ENCODE results near the gene B4GALNT3.

The B4GALNT3 gene

GRCh38 chr12:591167-592023 is 131.7 kb downstream of the B4GALNT3 start:
- DNase-seq (ENCODE audit: low read depth in 2 of 2, low spot score in 1 of 2) = no peak

GRCh38 chr12:592024-592505 is 132.3 kb downstream of the B4GALNT3 start:
- DNase-seq (ENCODE audit: low read depth in 2 of 2, low spot score in 1 of 2) = no peak

GRCh38 chr12:593396-594270 is 133.9 kb downstream of the B4GALNT3 start:
- DNase-seq (ENCODE audit: low read depth in 2 of 2, low spot score in 1 of 2) = no peak

GRCh38 chr12:597926-598568 is 138.3 kb downstream of the B4GALNT3 start:
- no peak for DNase-seq (ENCODE audit: low read depth in 2 of 2, low spot score in 1 of 2)

GRCh38 chr12:599756-600155 is 140.0 kb downstream of the B4GALNT3 start:
- DNase-seq (ENCODE audit: low read depth in 2 of 2, low spot score in 1 of 2) = no peak

GRCh38 chr12:601976-602699 is 142.4 kb downstream of the B4GALNT3 start:
- DNase-seq (ENCODE audit: low read depth in 2 of 2, low spot score in 1 of 2) = no peak

GRCh38 chr12:602700-603068 is 142.9 kb downstream of the B4GALNT3 start:
- no peak for DNase-seq (ENCODE audit: low read depth in 2 of 2, low spot score in 1 of 2)

- no peak for DNase-seq (ENCODE audit: low read depth in 2 of 2, low spot score in 1 of 2)
These were observed 145.2 kb downstream of the B4GALNT3 start for GRCh38 chr12:604956-605355.

GRCh38 chr12:607541-608001 is 147.8 kb downstream of the B4GALNT3 start:
- no peak for DNase-seq (ENCODE audit: low read depth in 2 of 2, low spot score in 1 of 2)

GRCh38 chr12:608413-608812 is 148.7 kb downstream of the B4GALNT3 start:
- no peak for DNase-seq (ENCODE audit: low read depth in 2 of 2, low spot score in 1 of 2)

GRCh38 chr12:608921-609320 is 149.2 kb downstream of the B4GALNT3 start:
- no peak for DNase-seq (ENCODE audit: low read depth in 2 of 2, low spot score in 1 of 2)

GRCh38 chr12:611721-612120 is 152.0 kb downstream of the B4GALNT3 start:
- DNase-seq (ENCODE audit: low read depth in 2 of 2, low spot score in 1 of 2) = no peak

- DNase-seq (ENCODE audit: low read depth in 2 of 2, low spot score in 1 of 2) = no peak
These were observed 152.6 kb downstream of the B4GALNT3 start for GRCh38 chr12:612293-612692.

- DNase-seq (ENCODE audit: low read depth in 2 of 2, low spot score in 1 of 2) = no peak
These were observed 153.1 kb downstream of the B4GALNT3 start for GRCh38 chr12:612886-613285.

Measured in stimulated activated CD8-positive, alpha-beta memory T cell treated with anti-CD3 and anti-CD28 coated beads, Interleukin-4, amount 100 ng/mL, for 1 hour (primary cell).